Neural cell (in vitro differentiated cells): Measurements from ENCODE around the gene IP6K3.

ENCODE experiments used
- EP300 ChIP-seq: fragments of 450-650 bp; conservative IDR thresholded peaks from 2 replicates; pipeline ENCODE4 v1.6.1; 2014; ENCODE audit warnings: antibody characterized with exemption, mild to moderate bottlenecking, moderate library complexity; ENCODE audit not compliant: poor library complexity, severe bottlenecking
- EZH2 ChIP-seq: fragments of 200-600, 300-800 bp; shearing (Covaris generic), sonication (generic); IDR thresholded peaks from 2 replicates; pipeline ENCODE4 v1.6.1; 2014; ENCODE audit warnings: antibody characterized with exemption, low read length, borderline replicate concordance, mild to moderate bottlenecking; ENCODE audit not compliant: insufficient read depth, poor library complexity, severe bottlenecking
- MXI1 ChIP-seq: fragments of 450-650 bp; conservative IDR thresholded peaks from 2 replicates; pipeline ENCODE4 v1.6.1; 2014; ENCODE audit warnings: antibody characterized with exemption, mild to moderate bottlenecking; ENCODE audit not compliant: poor library complexity, severe bottlenecking
- POLR2AphosphoS5 ChIP-seq: IDR thresholded peaks from 2 replicates; pipeline ENCODE4 v1.6.1; 2012
- RAD21 ChIP-seq: fragments of 450-650 bp; conservative IDR thresholded peaks from 2 replicates; pipeline ENCODE4 v1.6.1; 2014; ENCODE audit warnings: antibody characterized with exemption, mild to moderate bottlenecking, moderate library complexity
- SMC3 ChIP-seq: fragments of 450-650 bp; conservative IDR thresholded peaks from 2 replicates; pipeline ENCODE4 v1.6.1; 2014; ENCODE audit warnings: antibody characterized with exemption, mild to moderate bottlenecking, moderate library complexity; ENCODE audit not compliant: poor library complexity
- TAF1 ChIP-seq: IDR thresholded peaks from 2 replicates; pipeline ENCODE4 v1.6.1; 2012; ENCODE audit warnings: low read depth
- TF ChIP-seq, protein P1 (sequence below): fragments of 450-650 bp; IDR thresholded peaks from 2 replicates; pipeline ENCODE4 v1.5.1; 2014; ENCODE audit warnings: antibody characterized with exemption, mild to moderate bottlenecking, moderate library complexity; ENCODE audit not compliant: poor library complexity, severe bottlenecking
- TF ChIP-seq, protein P2 (sequence below): IDR thresholded peaks from 2 replicates; pipeline ENCODE4 v1.6.1; 2012; ENCODE audit warnings: borderline replicate concordance

DNA sequence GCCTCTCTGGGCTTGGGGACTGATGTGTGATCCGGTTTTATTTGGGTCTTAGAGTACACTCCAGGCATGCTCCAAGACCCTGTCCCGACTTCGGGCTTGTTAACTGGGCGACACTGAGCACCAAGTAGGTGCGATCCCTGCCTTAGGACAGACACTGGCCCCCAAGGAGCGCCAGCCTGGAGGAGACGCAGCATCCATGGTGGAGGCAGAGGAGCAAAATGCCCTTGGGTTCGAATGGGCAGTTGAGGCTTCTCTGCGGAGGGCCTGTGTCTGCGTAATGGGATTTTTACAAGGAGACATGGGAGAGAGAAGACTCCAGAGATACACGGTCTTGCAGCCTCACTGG is 42.8 kb upstream of the IP6K3 start:
- no peak for TF ChIP-seq RAD21
- TF ChIP-seq, protein P1, sequence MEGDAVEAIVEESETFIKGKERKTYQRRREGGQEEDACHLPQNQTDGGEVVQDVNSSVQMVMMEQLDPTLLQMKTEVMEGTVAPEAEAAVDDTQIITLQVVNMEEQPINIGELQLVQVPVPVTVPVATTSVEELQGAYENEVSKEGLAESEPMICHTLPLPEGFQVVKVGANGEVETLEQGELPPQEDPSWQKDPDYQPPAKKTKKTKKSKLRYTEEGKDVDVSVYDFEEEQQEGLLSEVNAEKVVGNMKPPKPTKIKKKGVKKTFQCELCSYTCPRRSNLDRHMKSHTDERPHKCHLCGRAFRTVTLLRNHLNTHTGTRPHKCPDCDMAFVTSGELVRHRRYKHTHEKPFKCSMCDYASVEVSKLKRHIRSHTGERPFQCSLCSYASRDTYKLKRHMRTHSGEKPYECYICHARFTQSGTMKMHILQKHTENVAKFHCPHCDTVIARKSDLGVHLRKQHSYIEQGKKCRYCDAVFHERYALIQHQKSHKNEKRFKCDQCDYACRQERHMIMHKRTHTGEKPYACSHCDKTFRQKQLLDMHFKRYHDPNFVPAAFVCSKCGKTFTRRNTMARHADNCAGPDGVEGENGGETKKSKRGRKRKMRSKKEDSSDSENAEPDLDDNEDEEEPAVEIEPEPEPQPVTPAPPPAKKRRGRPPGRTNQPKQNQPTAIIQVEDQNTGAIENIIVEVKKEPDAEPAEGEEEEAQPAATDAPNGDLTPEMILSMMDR, result no peak
- no peak for TF ChIP-seq POLR2AphosphoS5
- TF ChIP-seq SMC3, result no peak
- TF ChIP-seq, protein P2, sequence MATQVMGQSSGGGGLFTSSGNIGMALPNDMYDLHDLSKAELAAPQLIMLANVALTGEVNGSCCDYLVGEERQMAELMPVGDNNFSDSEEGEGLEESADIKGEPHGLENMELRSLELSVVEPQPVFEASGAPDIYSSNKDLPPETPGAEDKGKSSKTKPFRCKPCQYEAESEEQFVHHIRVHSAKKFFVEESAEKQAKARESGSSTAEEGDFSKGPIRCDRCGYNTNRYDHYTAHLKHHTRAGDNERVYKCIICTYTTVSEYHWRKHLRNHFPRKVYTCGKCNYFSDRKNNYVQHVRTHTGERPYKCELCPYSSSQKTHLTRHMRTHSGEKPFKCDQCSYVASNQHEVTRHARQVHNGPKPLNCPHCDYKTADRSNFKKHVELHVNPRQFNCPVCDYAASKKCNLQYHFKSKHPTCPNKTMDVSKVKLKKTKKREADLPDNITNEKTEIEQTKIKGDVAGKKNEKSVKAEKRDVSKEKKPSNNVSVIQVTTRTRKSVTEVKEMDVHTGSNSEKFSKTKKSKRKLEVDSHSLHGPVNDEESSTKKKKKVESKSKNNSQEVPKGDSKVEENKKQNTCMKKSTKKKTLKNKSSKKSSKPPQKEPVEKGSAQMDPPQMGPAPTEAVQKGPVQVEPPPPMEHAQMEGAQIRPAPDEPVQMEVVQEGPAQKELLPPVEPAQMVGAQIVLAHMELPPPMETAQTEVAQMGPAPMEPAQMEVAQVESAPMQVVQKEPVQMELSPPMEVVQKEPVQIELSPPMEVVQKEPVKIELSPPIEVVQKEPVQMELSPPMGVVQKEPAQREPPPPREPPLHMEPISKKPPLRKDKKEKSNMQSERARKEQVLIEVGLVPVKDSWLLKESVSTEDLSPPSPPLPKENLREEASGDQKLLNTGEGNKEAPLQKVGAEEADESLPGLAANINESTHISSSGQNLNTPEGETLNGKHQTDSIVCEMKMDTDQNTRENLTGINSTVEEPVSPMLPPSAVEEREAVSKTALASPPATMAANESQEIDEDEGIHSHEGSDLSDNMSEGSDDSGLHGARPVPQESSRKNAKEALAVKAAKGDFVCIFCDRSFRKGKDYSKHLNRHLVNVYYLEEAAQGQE, result no peak
- no peak for TF ChIP-seq TAF1
- no peak for TF ChIP-seq MXI1
- no peak for TF ChIP-seq EP300
- TF ChIP-seq EZH2, result no peak
